LHCN-M2 (cell line): ENCODE results near the gene PCSK4. TPM values are rescaled to one million over a fixed set of nuclear protein-coding genes. Genes with fewer than 3 reads are reported as not detected.

ENCODE experiments used
- DNase-seq: peaks from one replicate; pipeline ENCODE4 v3.0.0-alpha.2; 2012; ENCODE audit warnings: low read depth
- total RNA-seq: library from RNA; depleted of rRNA; stranded (reverse); fragments of >200 nt; gene quantifications from 2 replicates; pipeline ENCODE4 v1.2.3, GENCODE V29; 2014; rRNA removed

PCSK4 gene
- total RNA-seq, 1 experiment from 2014 or later = 5.4 TPM

- peak; percentile 50 for DNase-seq
Observed at GRCh38 chr19:1439525-1440417, 50.4 kb downstream of the PCSK4 start.

GRCh38 chr19:1438933-1439354, 51.2 kb downstream of the PCSK4 start:
- no peak for DNase-seq

DNA sequence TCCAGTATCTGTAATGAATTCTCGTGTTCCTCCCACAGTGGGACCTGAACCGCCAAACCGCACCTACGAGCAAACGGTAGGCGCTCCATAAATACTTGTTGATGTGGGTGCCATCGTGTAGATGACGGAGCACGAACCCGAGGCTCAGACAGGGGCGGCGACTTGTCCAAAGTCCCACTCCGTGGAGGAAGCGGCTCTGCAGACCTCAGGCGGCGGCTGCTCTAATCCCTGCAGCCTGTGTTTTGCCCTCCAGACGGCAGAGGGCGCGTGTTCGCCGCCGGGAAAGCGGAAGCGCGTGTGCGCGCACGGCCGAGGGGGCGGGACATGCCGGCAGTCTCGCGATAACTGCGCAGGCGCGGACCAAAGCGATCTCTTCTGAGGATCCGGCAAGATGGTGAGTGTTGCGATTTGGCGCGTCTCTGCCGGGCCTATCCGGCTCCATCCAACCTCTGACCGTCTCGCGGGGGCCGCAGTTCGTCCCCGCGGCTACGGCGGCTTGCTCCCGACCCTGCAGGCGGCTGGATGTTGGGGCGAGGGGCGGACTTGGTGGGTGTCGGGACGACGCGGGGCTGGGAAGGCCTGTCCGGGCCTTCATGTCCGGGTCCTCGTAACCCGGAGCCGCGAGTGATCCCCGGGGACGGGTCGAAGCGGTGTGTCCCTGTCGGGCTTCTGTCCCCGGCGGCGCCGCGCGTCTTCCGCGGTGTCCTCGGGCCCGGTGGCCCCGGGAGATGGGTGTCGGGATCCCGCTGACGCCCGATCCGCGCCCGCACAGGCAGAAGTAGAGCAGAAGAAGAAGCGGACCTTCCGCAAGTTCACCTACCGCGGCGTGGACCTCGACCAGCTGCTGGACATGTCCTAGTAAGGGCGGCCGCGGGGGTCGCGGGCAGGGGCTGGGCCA, 51.9 kb downstream of the PCSK4 start, which contains the start of gene RPS15:
RPS15 (plus strand) TSS at position 362 of the 898 bp plus-strand sequence; CDS start at position 392, 30 bp downstream.
- peak; percentile 90 for DNase-seq

DNA sequence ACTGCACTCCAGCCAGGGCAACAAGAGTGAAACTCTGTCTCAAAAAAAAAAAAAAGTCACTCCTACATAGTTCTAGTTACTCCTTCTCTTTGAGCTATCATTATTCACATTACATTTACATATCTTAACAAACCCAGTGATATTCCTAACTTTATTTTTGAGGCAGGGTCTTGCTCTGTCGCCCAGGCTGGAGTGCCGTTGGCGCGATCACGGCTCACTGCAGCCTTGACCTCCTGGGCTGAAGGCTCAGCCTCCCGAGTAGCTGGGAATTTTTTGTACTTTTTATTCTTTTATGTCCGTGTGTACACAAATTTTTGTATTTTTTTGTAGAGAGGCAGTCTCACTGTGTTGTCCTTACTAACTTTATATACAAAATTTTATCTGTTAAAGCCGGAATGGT, 52.5 kb downstream of the PCSK4 start:
- no peak for DNase-seq

DNA sequence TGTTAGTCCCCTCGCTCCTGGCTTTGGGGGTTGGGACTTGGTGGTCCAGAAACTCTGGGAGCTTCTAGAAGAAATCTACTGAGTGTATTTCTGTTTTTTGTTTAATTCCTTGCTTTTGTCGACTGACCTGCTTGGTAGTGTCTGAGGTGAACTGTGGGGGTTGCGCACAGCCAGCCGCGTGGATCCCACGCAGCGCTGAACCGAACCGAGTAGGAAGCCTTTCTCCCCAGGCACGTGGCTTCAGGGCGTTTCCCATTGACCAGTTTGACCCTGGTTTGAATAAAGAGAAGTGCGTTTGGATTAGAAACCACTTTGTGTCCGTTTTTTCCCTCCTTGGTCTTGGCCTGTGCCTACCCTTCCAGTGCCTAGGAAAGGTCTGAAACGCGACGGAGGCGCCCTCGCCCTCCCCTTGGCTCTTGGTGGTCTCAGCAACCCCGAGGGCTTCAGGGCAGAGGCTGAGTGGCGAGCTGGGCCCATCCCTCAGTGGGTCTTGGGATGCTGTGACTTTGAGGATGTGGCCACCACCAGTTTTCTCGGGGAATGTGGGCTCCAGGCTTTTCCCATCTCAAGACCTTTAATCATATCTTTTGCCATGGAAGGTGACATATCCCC, 54.7 kb downstream of the PCSK4 start:
- DNase-seq = no peak

DNA sequence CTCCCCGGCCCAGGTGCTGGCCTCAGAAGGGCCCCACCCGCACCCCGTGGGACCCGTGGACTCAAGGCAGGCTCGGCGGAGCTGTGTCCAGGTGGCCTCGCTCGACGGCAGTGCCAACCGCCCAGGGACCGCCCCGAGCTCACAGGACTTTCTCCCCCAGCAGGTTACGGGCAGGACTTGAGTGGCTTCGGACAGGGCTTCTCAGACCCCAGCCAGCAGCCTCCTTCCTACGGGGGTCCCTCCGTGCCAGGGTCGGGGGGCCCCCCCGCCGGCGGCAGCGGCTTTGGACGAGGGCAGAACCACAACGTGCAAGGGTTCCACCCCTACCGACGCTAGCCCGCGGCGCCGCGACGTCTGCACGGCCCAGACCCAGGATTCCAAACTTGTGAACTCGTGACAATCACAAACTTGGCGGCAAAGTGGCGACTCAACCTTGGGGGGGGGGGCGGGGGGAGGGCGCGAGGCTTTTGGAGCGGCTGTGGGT, 55.5 kb downstream of the PCSK4 start:
- no peak for DNase-seq

DNA sequence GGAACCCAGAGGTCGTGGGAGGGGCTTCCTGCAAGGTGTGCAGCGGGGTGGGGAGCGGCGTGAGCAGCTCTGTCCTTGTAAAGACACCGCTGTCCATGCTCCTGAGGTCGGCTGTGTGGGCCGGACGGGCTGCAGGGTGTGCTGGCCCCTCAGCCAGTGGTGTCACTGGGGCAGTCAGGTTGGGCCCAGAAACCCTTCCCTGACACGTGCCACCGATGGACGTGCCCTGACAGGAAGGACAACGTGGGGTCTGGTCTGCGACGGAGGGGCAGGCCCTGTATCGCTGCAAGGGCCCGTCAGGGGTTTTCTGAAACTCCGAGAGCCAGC, 56.1 kb downstream of the PCSK4 start:
- DNase-seq = no peak

- no peak for DNase-seq
Observed at GRCh38 chr19:1433119-1434039, 56.8 kb downstream of the PCSK4 start.

- DNase-seq = no peak
Observed at GRCh38 chr19:1432507-1432887, 57.7 kb downstream of the PCSK4 start.

DNA sequence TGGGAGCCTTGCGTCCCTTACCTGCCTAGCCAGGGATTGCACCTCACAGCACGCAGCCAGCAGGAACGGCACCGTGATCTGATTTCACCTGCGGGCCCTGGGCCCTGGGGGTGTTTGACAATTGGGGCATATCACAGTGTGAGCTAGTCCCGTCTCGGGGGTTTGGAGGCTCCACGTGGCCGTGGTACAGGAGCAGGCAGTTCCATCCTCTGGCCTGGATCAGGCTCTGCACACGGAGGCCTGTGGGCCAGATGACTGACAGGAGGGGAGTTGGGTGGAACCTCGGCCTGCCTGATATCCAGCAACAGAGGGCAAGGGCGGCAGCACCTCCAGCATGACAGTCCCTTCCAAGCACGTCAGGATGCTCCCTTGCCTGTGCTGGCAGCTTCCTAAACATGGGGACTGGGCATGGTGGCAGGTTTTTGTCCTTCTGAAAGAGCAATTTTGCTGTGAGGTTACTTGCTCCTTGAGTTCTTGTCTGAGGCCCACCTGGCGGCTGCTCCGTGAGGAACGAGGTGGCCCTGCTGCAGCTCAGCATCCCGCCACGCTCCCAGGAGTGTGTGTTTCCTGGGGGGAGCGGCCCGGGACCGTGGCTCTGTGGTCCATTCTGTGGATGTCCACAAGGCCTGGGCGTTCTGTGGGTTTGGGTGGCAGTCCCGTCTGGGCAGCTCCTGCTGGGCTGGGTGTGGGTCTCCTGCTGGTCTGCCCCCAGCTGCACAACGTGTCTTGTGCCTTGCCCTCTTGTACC, 58.2 kb downstream of the PCSK4 start:
- DNase-seq = no peak

Other genes with a start within 250 kb of the PCSK4 start
- gene ATP5F1D, start 248.6 kb downstream of the PCSK4 start, total RNA-seq = 51.3 and 64.1 TPM in 2 replicates
- gene MIDN, start 241.8 kb downstream of the PCSK4 start, total RNA-seq = 12.6 and 15.6 TPM in 2 replicates
- gene CIRBP, start 221.0 kb downstream of the PCSK4 start, total RNA-seq = 253 and 293 TPM in 2 replicates
- 51.8 and 64.4 TPM in 2 replicates for gene FAM174C, start 214.8 kb downstream of the PCSK4 start, total RNA-seq
- gene EFNA2, start 204.5 kb downstream of the PCSK4 start, total RNA-seq = 0.13 TPM in 1 of 2 replicates, not detected in the other
- gene NDUFS7, start 106.4 kb downstream of the PCSK4 start, total RNA-seq = 99.3 and 139 TPM in 2 replicates
- 100 and 110 TPM in 2 replicates for gene GAMT, start 88.8 kb downstream of the PCSK4 start, total RNA-seq
- 74.4 and 82.1 TPM in 2 replicates for gene DAZAP1, start 82.8 kb downstream of the PCSK4 start, total RNA-seq
- 2,358 and 3,266 TPM in 2 replicates for gene RPS15, start 52.0 kb downstream of the PCSK4 start, total RNA-seq
- gene APC2, start 40.2 kb downstream of the PCSK4 start, total RNA-seq = 0.11 and 0.64 TPM in 2 replicates
- gene C19orf25, start 11.1 kb downstream of the PCSK4 start, total RNA-seq = 49.5 and 61.2 TPM in 2 replicates
- 1.5 and 2.1 TPM in 2 replicates for gene REEP6, start 831 bp upstream of the PCSK4 start, total RNA-seq
- 0.75 and 3.1 TPM in 2 replicates for gene ADAMTSL5, start 22.7 kb upstream of the PCSK4 start, total RNA-seq
- gene PLK5, start 33.7 kb upstream of the PCSK4 start, total RNA-seq = not detected in 2 replicates
- gene MEX3D, start 78.0 kb upstream of the PCSK4 start, total RNA-seq = 67.7 and 81.8 TPM in 2 replicates
- gene MBD3, start 102.5 kb upstream of the PCSK4 start, total RNA-seq = 174 and 191 TPM in 2 replicates
- gene UQCR11, start 115.1 kb upstream of the PCSK4 start, total RNA-seq = 59.9 and 60.0 TPM in 2 replicates
- gene TCF3, start 162.3 kb upstream of the PCSK4 start, total RNA-seq = 150 and 183 TPM in 2 replicates